ENCODE results near the gene IQSEC1. TPM values are rescaled to one million over a fixed set of nuclear protein-coding genes. Genes with fewer than 3 reads are reported as not detected.

IQSEC1 gene
- total and polyA plus RNA-seq, 2 donors (not counting 3 experiments of a cell fraction or from before 2014, with no cell fraction given): 5.2 to 18.0 TPM

- peak; percentile 76 for FAIRE-seq
- no TSS peak for BruUV-seq (replicated peaks)
Observed at GRCh38 chr3:12967606-12968351, 105.5 kb downstream of the IQSEC1 start.

GRCh38 chr3:12966847-12967605, 106.2 kb downstream of the IQSEC1 start:
- BruUV-seq (replicated peaks): no TSS peak
- Histone ChIP-seq H3K4me2 (ENCODE audit: insufficient read depth, low read length) (peak overlapping the region; percentile 87), H3K27ac (ENCODE audit: insufficient read depth, low read depth, low read length) (peak overlapping the region; percentile 8), H4K20me1 (replicated peaks; ENCODE audit: control insufficient read depth, extremely low read depth, insufficient read depth, low read length) (no peaks in the 10 kb centered on the region), H3K79me2 (ENCODE audit: control insufficient read depth, insufficient read depth, low read length) (peaks cover 11% of the 10 kb centered on the region), H2AFZ (ENCODE audit: low read depth, low read length) (peak overlapping the region; percentile 90), H3K9me3 (replicated peaks; ENCODE audit: control insufficient read depth, insufficient read depth, low read length) (no peaks in the 10 kb centered on the region), H3K9me1 (replicated peaks; ENCODE audit: control insufficient read depth, extremely low read depth, insufficient read depth, low read length) (no peaks in the 10 kb centered on the region), H3K27me3 (ENCODE audit: control insufficient read depth in 2 of 2, insufficient read depth in 2 of 2, low read length in 2 of 2) (peaks cover 11 to 14% of the 10 kb centered on the region in 2 experiments), H3K36me3 (ENCODE audit: control insufficient read depth in 2 of 2, extremely low read depth in 1 of 2, insufficient read depth in 2 of 2, low read length in 2 of 2) (no peaks in the 10 kb centered on the region), H3K9ac (replicated peaks; ENCODE audit: extremely low read depth, insufficient read depth, low read length) (peak overlapping the region; percentile 84), H3K4me1 (ENCODE audit: control insufficient read depth, extremely low read depth, insufficient read depth, low read length) (peaks cover 30% of the 10 kb centered on the region), H3K4me3 (replicated peaks in 1 of 3; ENCODE audit: insufficient read depth in 1 of 3, low read depth in 1 of 3, low read length in 3 of 3) (peak overlapping the region; percentile 70 to 92 (median 72))
- DNase-seq (ENCODE audit: low read depth, low spot score) (peak; percentile 35), FAIRE-seq (peak; percentile 28)
- intact Hi-C loops (cut with micrococcal nuclease): loop anchor here (2.0 to 5.0 kb wide), 2 partner anchors 28 to 45 kb away; no protein-coding TSS in a partner anchor
- POLR2A ChIA-PET: interaction anchor here (0.6 to 1.5 kb wide), 3 partner anchors 8 to 133 kb away, joined by 3 to 4 read pairs (median 4); no protein-coding TSS in a partner anchor
- dilution Hi-C loops (cut with MboI; ENCODE audit: extremely low pct_ligation_motif_present, low sequenced_read_pairs): no loop called here
- CTCF ChIA-PET: interaction anchor here (0.8 to 3.4 kb wide), 7 partner anchors 12 to 125 kb away, joined by 3 to 17 read pairs (median 4); partner anchors contain the start of gene RPL32
- TF ChIP-seq FOS (IDR thresholded peaks at IDR 0.05; ENCODE audit: borderline replicate concordance, insufficient read depth, low read length) (no peak), MYC (IDR thresholded peaks at IDR 0.05; ENCODE audit: low read depth, low read length) (no peak), POLR2AphosphoS5 (IDR thresholded peaks at IDR 0.05; ENCODE audit: insufficient read depth, low read depth, low read length) (no peak), GATA2 (IDR thresholded peaks at IDR 0.05; ENCODE audit: insufficient read depth, insufficient read length, low read depth, low read length) (no peak), EZH2 (IDR thresholded peaks at IDR 0.05; ENCODE audit: borderline replicate concordance, low read depth, low read length, severe bottlenecking) (no peak)
- TF ChIP-seq, protein P1, sequence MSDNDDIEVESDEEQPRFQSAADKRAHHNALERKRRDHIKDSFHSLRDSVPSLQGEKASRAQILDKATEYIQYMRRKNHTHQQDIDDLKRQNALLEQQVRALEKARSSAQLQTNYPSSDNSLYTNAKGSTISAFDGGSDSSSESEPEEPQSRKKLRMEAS (IDR thresholded peaks at IDR 0.05; ENCODE audit: insufficient read depth, insufficient read length): no peak

More at GRCh38 chr3:12967606-12968351, 105.5 kb downstream of the IQSEC1 start:
- TF ChIP-seq POLR2AphosphoS5 (IDR thresholded peaks at IDR 0.05; ENCODE audit: insufficient read depth, low read depth, low read length): peak; percentile 42
- peak; percentile 52 for TF ChIP-seq POLR2A (IDR thresholded peaks at IDR 0.05; ENCODE audit: low read depth, low read length)
- no peak for TF ChIP-seq GATA2 (IDR thresholded peaks at IDR 0.05; ENCODE audit: insufficient read depth, insufficient read length, low read depth, low read length)
- dilution Hi-C loops (cut with MboI; ENCODE audit: extremely low pct_ligation_motif_present, low sequenced_read_pairs) (no loop called here), intact Hi-C loops (cut with micrococcal nuclease) (loop anchor here (2.0 to 5.0 kb wide), 2 partner anchors 27 to 45 kb away; no protein-coding TSS in a partner anchor)
- POLR2A ChIA-PET: interaction anchor here (0.6 to 1.5 kb wide), 3 partner anchors 9 to 134 kb away, joined by 3 to 4 read pairs (median 4); no protein-coding TSS in a partner anchor
- Histone ChIP-seq H3K9me1 (replicated peaks; ENCODE audit: control insufficient read depth, extremely low read depth, insufficient read depth, low read length) (no peaks in the 10 kb centered on the region), H3K4me2 (ENCODE audit: insufficient read depth, low read length) (peak overlapping the region; percentile 87), H4K20me1 (replicated peaks; ENCODE audit: control insufficient read depth, extremely low read depth, insufficient read depth, low read length) (no peaks in the 10 kb centered on the region), H3K4me1 (ENCODE audit: control insufficient read depth, extremely low read depth, insufficient read depth, low read length) (peaks cover 30% of the 10 kb centered on the region), H3K4me3 (replicated peaks in 1 of 3; ENCODE audit: insufficient read depth in 1 of 3, low read depth in 1 of 3, low read length in 3 of 3) (peak overlapping the region; percentile 70 to 92 (median 72)), H3K9me3 (replicated peaks; ENCODE audit: control insufficient read depth, insufficient read depth, low read length) (no peaks in the 10 kb centered on the region), H3K27me3 (ENCODE audit: control insufficient read depth in 2 of 2, insufficient read depth in 2 of 2, low read length in 2 of 2) (peaks cover 11 to 14% of the 10 kb centered on the region in 2 experiments), H3K36me3 (ENCODE audit: control insufficient read depth in 2 of 2, extremely low read depth in 1 of 2, insufficient read depth in 2 of 2, low read length in 2 of 2) (no peaks in the 10 kb centered on the region), H3K79me2 (ENCODE audit: control insufficient read depth, insufficient read depth, low read length) (peaks cover 11% of the 10 kb centered on the region), H2AFZ (ENCODE audit: low read depth, low read length) (peak overlapping the region; percentile 98), H3K9ac (replicated peaks; ENCODE audit: extremely low read depth, insufficient read depth, low read length) (peak overlapping the region; percentile 84), H3K27ac (ENCODE audit: insufficient read depth, low read depth, low read length) (no peak overlapping the region)
- CTCF ChIA-PET: interaction anchor here (0.8 to 3.4 kb wide), 7 partner anchors 13 to 126 kb away, joined by 3 to 17 read pairs (median 4); partner anchors contain the start of gene RPL32
- DNase-seq (ENCODE audit: low read depth, low spot score): peak; percentile 69
